ENCODE results near the gene LGR6.

GRCh38 chr1:202263628-202264027 lies 70.0 kb downstream of the LGR6 start:
- TF ChIP-seq SUZ12 (IDR thresholded peaks at IDR 0.05; ENCODE audit: extremely low read depth, insufficient read depth, insufficient read length) = no peak
- no peak for TF ChIP-seq ZNF274 (IDR thresholded peaks at IDR 0.05; ENCODE audit: low read depth, low read length)

Measured in NT2/D1 (cell line).